H1 (cell line): ENCODE measurements around the gene ZNF575. TPM values are rescaled to one million over a fixed set of nuclear protein-coding genes. Genes with fewer than 3 reads are reported as not detected.

ENCODE experiments used
- CTCF ChIA-PET: fragments of 300-600 bp; sonication (Branson Sonifier 250); formaldehyde crosslinking; loops from one replicate; lab custom pipeline; 2021; ENCODE audit not compliant: partially characterized antibody; lab: Charles Lee
- POLR2A ChIA-PET: fragments of 300-600 bp; sonication (Branson Sonifier 250); formaldehyde crosslinking; loops from one replicate; lab custom pipeline; 2021; ENCODE audit warnings: inconsistent platforms; ENCODE audit not compliant: partially characterized antibody; lab: Charles Lee
- DNase-seq, 2 experiments: peaks; one replicate each; pipeline versions ENCODE4 v3.0.0 to v3.0.0-alpha.2; 2010 to 2022; ENCODE audit warnings: low spot score in 2 of 2, low read depth in 1 of 2, mixed read lengths in 1 of 2
- FAIRE-seq: peaks from 2 replicates; lab custom pipeline; 2011; peaks lifted over from hg19 to GRCh38; lab: Jason Lieb, UNC
- H2AFZ ChIP-seq: 2 replicates; pipeline ENCODE4 v1.8.1; 2012; ENCODE audit warnings: low read length, inconsistent platforms
- H2AK5ac ChIP-seq: 2 replicates; pipeline ENCODE4 v1.6.1; 2013; ENCODE audit warnings: low read depth, low read length
- H2BK120ac ChIP-seq: replicated peaks from 2 replicates; pipeline ENCODE3; 2013; ENCODE audit warnings: low read depth, low read length, inconsistent platforms
- H2BK12ac ChIP-seq: 2 replicates; pipeline ENCODE4 v1.6.1; 2013; ENCODE audit warnings: low read depth, low read length
- H2BK15ac ChIP-seq: 2 replicates; pipeline ENCODE4 v1.6.1; 2013; ENCODE audit warnings: low read length
- H2BK20ac ChIP-seq: 2 replicates; pipeline ENCODE4 v1.6.1; 2013; ENCODE audit warnings: low read length
- H2BK5ac ChIP-seq: 2 replicates; pipeline ENCODE4 v1.6.1; 2013; ENCODE audit warnings: low read depth, low read length
- H3K14ac ChIP-seq: 2 replicates; pipeline ENCODE4 v1.6.1; 2013; ENCODE audit warnings: inconsistent platforms; ENCODE audit not compliant: insufficient read length
- H3K18ac ChIP-seq: 2 replicates; pipeline ENCODE4 v1.6.1; 2013; ENCODE audit warnings: low read length; ENCODE audit errors: extremely low read depth
- H3K23ac ChIP-seq: 2 replicates; pipeline ENCODE4 v1.6.1; 2013; ENCODE audit warnings: inconsistent platforms; ENCODE audit not compliant: insufficient read length
- H3K23me2 ChIP-seq: 2 replicates; pipeline ENCODE4 v1.6.1; 2013; ENCODE audit warnings: low read depth, low read length
- H3K27ac ChIP-seq: 2 replicates; pipeline ENCODE4 v1.6.1; 2011; ENCODE audit warnings: low read depth, low read length, inconsistent platforms
- H3K27me3 ChIP-seq, 4 experiments: replicated peaks in 1 of 4; 1 replicate in 1 of 4; 2 replicates in 3 of 4; pipeline versions ENCODE4 v1.6.1 to v1.8.1; 2011 to 2013; ENCODE audit warnings: low read length in 3 of 4, mild to moderate bottlenecking in 3 of 4, inconsistent platforms in 2 of 4, mixed read lengths in 2 of 4, moderate library complexity in 1 of 4; ENCODE audit not compliant: control insufficient read depth in 3 of 4, insufficient read depth in 3 of 4; ENCODE audit errors: extremely low read depth in 1 of 4
- H3K36me3 ChIP-seq, 4 experiments: 2 replicates each; pipeline versions ENCODE4 v1.6.1 to v1.8.1; 2011 to 2013; ENCODE audit warnings: mild to moderate bottlenecking in 4 of 4, low read length in 3 of 4, moderate library complexity in 2 of 4, control low read depth in 1 of 4, inconsistent platforms in 1 of 4; ENCODE audit not compliant: insufficient read depth in 4 of 4, control insufficient read depth in 2 of 4
- H3K4ac ChIP-seq: replicated peaks from 2 replicates; pipeline ENCODE3; 2013; ENCODE audit warnings: low read length, low read depth, mixed read lengths, inconsistent platforms; ENCODE audit not compliant: insufficient read length
- H3K4me1 ChIP-seq, 4 experiments: replicated peaks in 1 of 4; 1 replicate in 1 of 4; 2 replicates in 3 of 4; pipeline versions ENCODE4 v1.6.1 to v1.8.1; 2011 to 2013; ENCODE audit warnings: low read length in 3 of 4, inconsistent platforms in 2 of 4, mixed read lengths in 1 of 4; ENCODE audit not compliant: insufficient read depth in 4 of 4, control insufficient read depth in 3 of 4
- H3K4me2 ChIP-seq, 2 experiments: 2 replicates each; pipeline versions ENCODE4 v1.6.1 to v1.8.1; 2011 to 2013; ENCODE audit warnings: low read depth in 2 of 2, low read length in 2 of 2, control low read depth in 1 of 2, inconsistent platforms in 1 of 2, mild to moderate bottlenecking in 1 of 2; ENCODE audit not compliant: insufficient read depth in 1 of 2
- H3K4me3 ChIP-seq, 4 experiments: fragments of 200-600, 300-600 bp in 1 of 4; sonication (generic), shearing (Covaris generic), sonication (Bioruptor Twin) in 1 of 4; 2 replicates each; pipeline versions ENCODE4 v1.5.1 to v1.8.1; 2011 to 2016; ENCODE audit warnings: low read length in 4 of 4, low read depth in 3 of 4, control low read depth in 2 of 4, inconsistent platforms in 2 of 4, mild to moderate bottlenecking in 2 of 4, mixed read lengths in 1 of 4, moderate library complexity in 1 of 4; ENCODE audit not compliant: insufficient read depth in 2 of 4; ENCODE audit errors: extremely low read depth in 1 of 4
- H3K56ac ChIP-seq: replicated peaks from 2 replicates; pipeline ENCODE3; 2013; ENCODE audit warnings: low read depth, mild to moderate bottlenecking, mixed read lengths, low read length, inconsistent platforms; ENCODE audit not compliant: insufficient read length
- H3K79me1 ChIP-seq: 2 replicates; pipeline ENCODE4 v1.6.1; 2013; ENCODE audit warnings: low read depth, low read length, control low read depth
- H3K79me2 ChIP-seq, 2 experiments: 2 replicates each; pipeline versions ENCODE4 v1.6.1 to v1.8.1; 2012 to 2013; ENCODE audit warnings: low read length in 2 of 2, mild to moderate bottlenecking in 2 of 2, inconsistent platforms in 1 of 2; ENCODE audit not compliant: insufficient read depth in 2 of 2, control insufficient read depth in 1 of 2
- H3K9ac ChIP-seq, 4 experiments: replicated peaks in 1 of 4; 1 replicate in 1 of 4; 2 replicates in 3 of 4; pipeline versions ENCODE4 v1.6.1 to v1.8.1; 2011 to 2013; ENCODE audit warnings: low read depth in 3 of 4, low read length in 3 of 4, control low read depth in 2 of 4, mild to moderate bottlenecking in 2 of 4, moderate library complexity in 2 of 4, inconsistent platforms in 1 of 4; ENCODE audit errors: extremely low read depth in 1 of 4
- H3K9me3 ChIP-seq, 2 experiments: 2 replicates each; pipeline versions ENCODE4 v1.6.1 to v1.8.1; 2012 to 2013; ENCODE audit warnings: mild to moderate bottlenecking in 2 of 2, moderate library complexity in 2 of 2, control low read depth in 1 of 2, inconsistent platforms in 1 of 2, low read depth in 1 of 2, low read length in 1 of 2, mixed read lengths in 1 of 2; ENCODE audit not compliant: insufficient read depth in 2 of 2
- H4K20me1 ChIP-seq, 2 experiments: replicated peaks in 1 of 2; 2 replicates each; pipeline versions ENCODE3 to v1.8.1; 2011 to 2013; ENCODE audit warnings: inconsistent platforms in 2 of 2, low read length in 2 of 2, mild to moderate bottlenecking in 1 of 2; ENCODE audit not compliant: insufficient read depth in 2 of 2, control insufficient read depth in 1 of 2
- H4K5ac ChIP-seq: 2 replicates; pipeline ENCODE4 v1.6.1; 2013; ENCODE audit warnings: low read length, low read depth, mixed read lengths, inconsistent platforms; ENCODE audit not compliant: insufficient read length
- H4K8ac ChIP-seq: 2 replicates; pipeline ENCODE4 v1.8.0; 2013; ENCODE audit warnings: mild to moderate bottlenecking, moderate library complexity, low read length, inconsistent platforms; ENCODE audit not compliant: insufficient read depth; ENCODE audit errors: extremely low read depth
- H4K91ac ChIP-seq: replicated peaks from 2 replicates; pipeline ENCODE3; 2013; ENCODE audit warnings: low read length, mixed read lengths, inconsistent platforms; ENCODE audit not compliant: insufficient read length
- CHD2 ChIP-seq: IDR thresholded peaks from 2 replicates; pipeline ENCODE4 v1.6.1; 2012; ENCODE audit warnings: low read length, improper control_type of control experiment
- WGBS, 2 experiments: shearing (Covaris generic) in 1 of 2; methylation state at CpG; one replicate each; pipeline versions ENCODE4 v1.1.6 to v1.1.7; 2013 to 2015; ENCODE audit warnings: low lambda C conversion rate in 2 of 2, mixed read lengths in 2 of 2, inconsistent platforms in 1 of 2, low coverage in 1 of 2, missing lambda C conversion rate in 1 of 2; ENCODE audit not compliant: insufficient replicate concordance in 2 of 2, insufficient coverage in 1 of 2, insufficient read length in 1 of 2; ENCODE audit errors: extremely low coverage in 1 of 2, missing lambda C conversion rate in 1 of 2; 5-methylcytosine and 5-hydroxymethylcytosine counted together
- polyA plus RNA-seq, 7 experiments: library from polyadenylated mRNA; depleted of rRNA in 3 of 7; stranded (reverse) in 5 of 7; unstranded in 2 of 7; fragments of >200 nt in 5 of 7; fragments of 200-250 nt in 2 of 7; gene quantifications; 1 replicate in 5 of 7; 2 replicates in 1 of 7; 4 replicates in 1 of 7; pipeline versions ENCODE4 v1.2.1 to v1.2.3, GENCODE V29; 2011 to 2013; ENCODE audit warnings: missing spikeins in 2 of 7, mixed read lengths in 2 of 7
- total RNA-seq: library from RNA; stranded (reverse); fragmentation: NEBNext Ultra II Directional; extraction: Animal tissue kit (Norgen Biotek cat#: 25700); gene quantifications from 2 replicates; pipeline ENCODE4 v1.2.1, GENCODE V29; 2021

ZNF575 gene
- total and polyA plus RNA-seq, 2 of the 8 experiments (the other 6 are each of a cell fraction or from before 2014, with no cell fraction given), result 0.05 TPM; not detected in 1

DNA sequence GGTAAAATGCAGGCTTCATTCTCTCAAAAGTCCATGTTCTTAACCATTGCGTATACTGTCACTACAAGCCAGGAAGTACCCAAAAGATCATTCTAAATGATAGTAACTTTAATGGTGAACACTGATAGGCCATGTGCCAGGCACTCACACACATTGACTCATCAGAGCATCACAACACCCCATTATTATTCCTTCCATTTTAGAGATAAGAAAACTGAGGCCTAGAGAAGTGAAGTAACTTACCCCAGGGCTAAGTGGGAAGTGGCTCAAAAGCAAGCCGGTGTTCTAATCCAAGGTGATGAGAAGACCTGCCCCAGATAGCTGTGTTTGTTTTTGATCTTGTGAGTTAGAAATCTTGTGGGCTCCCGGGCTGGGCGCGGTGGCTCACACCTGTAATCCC, 27.0 kb upstream of the ZNF575 start:
- H2AK5ac ChIP-seq, result no peak overlapping the region

More for the DNA sequence above, 27.0 kb upstream of the ZNF575 start:
- WGBS, 2 experiments, result 100% methylated on average over 5 of the region's 5 CpGs; no CpG with 5 or more reads in 1 of the 2 experiments
- Histone ChIP-seq H3K23me2 (peaks cover 18% of the 10 kb centered on the region; the same call in 1 of the 2 replicates), H2BK20ac (no peak overlapping the region), H3K36me3 (peaks cover 0 to 4% (median 0%) of the 10 kb centered on the region in 4 experiments; a peak in 1 of 8 replicates), H4K20me1 (peaks cover 0 to 2% of the 10 kb centered on the region in 2 experiments), H3K4me3 (no peak overlapping the region), H3K56ac (no peak overlapping the region), H2BK5ac (no peak overlapping the region), H2BK120ac (no peak overlapping the region), H2BK12ac (no peak overlapping the region), H4K8ac (no peak overlapping the region), H3K14ac (no peak overlapping the region), H3K9ac (no peak overlapping the region), H2BK15ac (no peak overlapping the region), H4K91ac (no peak overlapping the region), H3K23ac (no peak overlapping the region), H3K27me3 (peaks cover 3 to 16% (median 14%) of the 10 kb centered on the region in 4 experiments), H3K79me2 (no peaks in the 10 kb centered on the region), H3K4ac (no peak overlapping the region), H4K5ac (no peak overlapping the region), H3K79me1 (no peaks in the 10 kb centered on the region), H3K4me1 (peaks cover 0 to 6% (median 0%) of the 10 kb centered on the region in 4 experiments; a peak in 1 of 7 replicates), H3K4me2 (no peak overlapping the region), H2AFZ (no peak overlapping the region), H3K27ac (no peak overlapping the region), H3K9me3 (no peaks in the 10 kb centered on the region), H3K18ac (no peak overlapping the region)
- ChIA-PET CTCF (interaction anchor here (0.8 to 2.3 kb wide), 7 partner anchors 11 to 144 kb away, joined by 3 to 15 read pairs (median 3); partner anchors contain the start of gene LYPD3), POLR2A (interaction anchor here (1.1 to 1.8 kb wide), 2 partner anchors 16 to 27 kb away, joined by 3 to 8 read pairs; partner anchors contain the start of gene ZNF575)
- DNase-seq (no peak), FAIRE-seq (no peak)
- TF ChIP-seq CHD2, result no peak
